OCI-LY7 (cell line): ENCODE measurements around the gene MACROD2.

Experiments used
- EZH2phosphoT487 ChIP-seq: fragments of 200-600 bp; sonication (generic); IDR thresholded peaks from 2 replicates; pipeline ENCODE4 v1.6.1; 2018; ENCODE audit warnings: low read depth, borderline replicate concordance, mild to moderate bottlenecking, mixed run types, antibody characterized with exemption, low read length, moderate library complexity, mixed read lengths
- TF ChIP-seq, protein P1 (sequence below): fragments of 200-600 bp; sonication (generic); conservative IDR thresholded peaks from 2 replicates; pipeline ENCODE4 v1.5.1; 2014; ENCODE audit warnings: mild to moderate bottlenecking, antibody characterized with exemption, low read length, moderate library complexity, mixed read lengths

- TF ChIP-seq, protein P1, sequence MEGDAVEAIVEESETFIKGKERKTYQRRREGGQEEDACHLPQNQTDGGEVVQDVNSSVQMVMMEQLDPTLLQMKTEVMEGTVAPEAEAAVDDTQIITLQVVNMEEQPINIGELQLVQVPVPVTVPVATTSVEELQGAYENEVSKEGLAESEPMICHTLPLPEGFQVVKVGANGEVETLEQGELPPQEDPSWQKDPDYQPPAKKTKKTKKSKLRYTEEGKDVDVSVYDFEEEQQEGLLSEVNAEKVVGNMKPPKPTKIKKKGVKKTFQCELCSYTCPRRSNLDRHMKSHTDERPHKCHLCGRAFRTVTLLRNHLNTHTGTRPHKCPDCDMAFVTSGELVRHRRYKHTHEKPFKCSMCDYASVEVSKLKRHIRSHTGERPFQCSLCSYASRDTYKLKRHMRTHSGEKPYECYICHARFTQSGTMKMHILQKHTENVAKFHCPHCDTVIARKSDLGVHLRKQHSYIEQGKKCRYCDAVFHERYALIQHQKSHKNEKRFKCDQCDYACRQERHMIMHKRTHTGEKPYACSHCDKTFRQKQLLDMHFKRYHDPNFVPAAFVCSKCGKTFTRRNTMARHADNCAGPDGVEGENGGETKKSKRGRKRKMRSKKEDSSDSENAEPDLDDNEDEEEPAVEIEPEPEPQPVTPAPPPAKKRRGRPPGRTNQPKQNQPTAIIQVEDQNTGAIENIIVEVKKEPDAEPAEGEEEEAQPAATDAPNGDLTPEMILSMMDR: no peak
- TF ChIP-seq EZH2phosphoT487: no peak
Observed at GRCh38 chr20:15630360-15630759, 1635.0 kb downstream of the MACROD2 start.
